Measurements from ENCODE around the gene IL1A. TPM values are rescaled to one million over a fixed set of nuclear protein-coding genes. Genes with fewer than 3 reads are reported as not detected.

The IL1A gene
- total RNA-seq, 1 donor = 0.90 TPM

GRCh38 chr2:112765251-112765650 lies 19.0 kb downstream of the IL1A start:
- no peak for DNase-seq (ENCODE audit: low read depth)
- H3K4me3 ChIP-seq (ENCODE audit: low read depth, low read length) = peak overlapping the region; percentile 79
- no peak for TF ChIP-seq CTCF (IDR thresholded peaks at IDR 0.05; ENCODE audit: insufficient read depth, low read length)

- H3K4me3 ChIP-seq (ENCODE audit: low read depth, low read length) = peak within 1 kb of the TSS; percentile 79
- DNase-seq (ENCODE audit: low read depth) = peak; percentile 97
- TF ChIP-seq CTCF (IDR thresholded peaks at IDR 0.05; ENCODE audit: insufficient read depth, low read length) = no peak
Measured at GRCh38 chr2:112764071-112765044, 19.9 kb downstream of the IL1A start, which contains the start of gene CKAP2L. Gene CKAP2L (minus strand): TSS chr2:112764609. CDS start chr2:112764598, 11 bp downstream.

- H3K4me3 ChIP-seq (ENCODE audit: low read depth, low read length) = no peak overlapping the region
- no peak for TF ChIP-seq CTCF (IDR thresholded peaks at IDR 0.05; ENCODE audit: insufficient read depth, low read length)
- no peak for DNase-seq (ENCODE audit: low read depth)
Measured at GRCh38 chr2:112762276-112762675, 22.0 kb downstream of the IL1A start.

- TF ChIP-seq CTCF (IDR thresholded peaks at IDR 0.05; ENCODE audit: insufficient read depth, low read length) = no peak
- DNase-seq (ENCODE audit: low read depth) = no peak
- no peak overlapping the region for H3K4me3 ChIP-seq (ENCODE audit: low read depth, low read length)
Measured at GRCh38 chr2:112760149-112760548, 24.1 kb downstream of the IL1A start.

- peak; percentile 54 for DNase-seq (ENCODE audit: low read depth)
- no peak for TF ChIP-seq CTCF (IDR thresholded peaks at IDR 0.05; ENCODE audit: insufficient read depth, low read length)
- H3K4me3 ChIP-seq (ENCODE audit: low read depth, low read length) = no peak overlapping the region
Measured at GRCh38 chr2:112758711-112759110, 25.6 kb downstream of the IL1A start.

- no peak for TF ChIP-seq CTCF (IDR thresholded peaks at IDR 0.05; ENCODE audit: insufficient read depth, low read length)
- DNase-seq (ENCODE audit: low read depth) = no peak
- no peak overlapping the region for H3K4me3 ChIP-seq (ENCODE audit: low read depth, low read length)
Measured at GRCh38 chr2:112757265-112757664, 27.0 kb downstream of the IL1A start.

Measured in fibroblast of the aortic adventitia (primary cell).